HUES64 (cell line): ENCODE measurements around the gene CHIA.
A peak's percentile ranks its signal among the peaks of the same experiment; 100 is the strongest.

Experiments
- H3K27ac ChIP-seq: 2 replicates; pipeline ENCODE4 v1.7.0; 2013; ENCODE audit warnings: low read depth, low read length, inconsistent platforms
- H3K27me3 ChIP-seq: 2 replicates; pipeline ENCODE4 v1.6.1; 2013; ENCODE audit warnings: mild to moderate bottlenecking, low read length; ENCODE audit not compliant: insufficient read depth
- H3K36me3 ChIP-seq: 2 replicates; pipeline ENCODE4 v1.6.1; 2013; ENCODE audit warnings: mild to moderate bottlenecking, low read length; ENCODE audit not compliant: insufficient read depth
- H3K4me1 ChIP-seq: 2 replicates; pipeline ENCODE4 v1.6.1; 2013; ENCODE audit warnings: mild to moderate bottlenecking, low read length, moderate library complexity; ENCODE audit not compliant: insufficient read depth
- H3K4me3 ChIP-seq: 2 replicates; pipeline ENCODE4 v1.5.1; 2013; ENCODE audit warnings: mild to moderate bottlenecking, low read length, moderate library complexity
- H3K9ac ChIP-seq: 2 replicates; pipeline ENCODE4 v1.6.1; 2013; ENCODE audit warnings: mild to moderate bottlenecking, low read depth, low read length
- H3K9me3 ChIP-seq: 2 replicates; pipeline ENCODE4 v1.6.1; 2013; ENCODE audit warnings: low read depth, low read length; ENCODE audit not compliant: insufficient read depth
- WGBS: fragments of 150-250, 120-280 bp; methylation state at CpG from one replicate; pipeline ENCODE4 v1.1.7; 2013; ENCODE audit warnings: missing lambda C conversion rate; 5-methylcytosine and 5-hydroxymethylcytosine counted together

The CHIA gene

DNA sequence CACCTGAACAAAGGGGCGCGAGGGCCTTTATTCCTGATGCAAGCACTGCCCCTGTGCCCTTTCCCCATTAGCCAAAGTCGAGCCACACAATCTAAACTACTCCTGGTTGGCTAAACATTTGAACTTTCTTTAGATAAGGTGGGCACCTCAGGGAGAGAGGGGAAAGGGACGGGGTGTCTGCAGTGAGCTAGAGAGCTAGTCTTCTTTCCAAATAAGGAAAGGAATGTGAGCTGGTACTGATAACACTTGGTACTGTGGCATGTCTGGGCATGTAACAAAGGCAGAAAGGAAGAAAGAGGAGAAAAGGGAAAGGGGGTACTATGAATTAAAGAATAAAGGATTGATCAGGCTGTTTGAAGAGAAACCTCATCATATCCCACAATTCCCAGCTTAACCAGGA, 74.0 kb downstream of the CHIA start:
- Histone ChIP-seq H3K27me3 (no peaks in the 10 kb centered on the region), H3K27ac (peak overlapping the region; percentile 61)
- 78% methylated on average over 4 of the region's 4 CpGs for WGBS

DNA sequence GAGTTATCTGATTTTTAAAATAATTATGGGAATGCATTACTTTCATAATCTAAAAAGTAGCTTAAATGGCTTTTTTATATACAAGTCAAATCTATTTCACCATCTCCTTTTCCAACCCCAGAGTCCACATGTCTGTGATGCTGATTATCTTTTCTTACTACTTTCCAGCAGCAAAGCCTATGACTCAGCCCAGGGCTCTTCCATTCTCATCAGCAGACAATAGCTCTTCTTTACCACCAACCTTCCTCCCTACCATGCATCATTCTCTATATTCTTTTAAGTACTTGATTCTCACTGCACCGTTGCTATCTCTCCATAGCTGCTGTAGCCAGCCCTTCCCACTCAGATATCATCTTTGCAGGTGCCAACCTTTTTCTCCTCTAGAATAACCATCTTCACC, 75.6 kb downstream of the CHIA start:
- H3K27me3 ChIP-seq, result no peaks in the 10 kb centered on the region
- peaks cover 31% of the 10 kb centered on the region for H3K4me1 ChIP-seq
- no peak overlapping the region for H3K27ac ChIP-seq
- H3K9ac ChIP-seq, result no peak overlapping the region
- no peaks in the 10 kb centered on the region for H3K36me3 ChIP-seq
- no peaks in the 10 kb centered on the region for H3K9me3 ChIP-seq
- WGBS, result 59% methylated on average over 1 of the region's 1 CpG
- H3K4me3 ChIP-seq, result no peak overlapping the region

More for the DNA sequence above, 74.0 kb downstream of the CHIA start:
- Histone ChIP-seq H3K4me3 (no peak overlapping the region), H3K4me1 (peaks cover 37% of the 10 kb centered on the region), H3K9me3 (no peaks in the 10 kb centered on the region), H3K36me3 (no peaks in the 10 kb centered on the region), H3K9ac (peak overlapping the region; percentile 72; the same call in 1 of the 2 replicates)

DNA sequence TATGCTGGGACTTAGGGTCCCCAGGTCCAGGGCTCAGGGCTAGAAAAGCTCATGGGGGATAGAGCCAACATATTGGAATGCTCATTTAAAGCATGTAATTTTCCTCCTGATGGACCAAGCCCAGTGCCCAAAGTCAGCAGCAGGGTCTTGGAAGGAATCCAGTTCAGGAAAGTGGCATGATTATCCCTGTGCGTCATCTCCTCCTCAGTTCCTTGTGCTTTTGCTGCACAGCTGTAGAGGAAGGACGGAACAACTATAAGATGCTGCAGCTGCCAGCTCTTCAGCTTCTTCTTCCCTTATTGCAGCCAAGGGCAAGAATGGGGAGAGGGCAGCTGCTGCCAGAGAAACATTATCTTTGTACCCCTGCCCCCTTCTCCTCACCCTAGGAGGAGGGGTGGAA, 78.5 kb downstream of the CHIA start:
- Histone ChIP-seq H3K27me3 (no peaks in the 10 kb centered on the region), H3K9ac (no peak overlapping the region), H3K27ac (no peak overlapping the region), H3K9me3 (no peaks in the 10 kb centered on the region), H3K4me1 (peaks cover 23% of the 10 kb centered on the region), H3K36me3 (no peaks in the 10 kb centered on the region), H3K4me3 (no peak overlapping the region)
- 95% methylated on average over 2 of the region's 2 CpGs for WGBS

DNA sequence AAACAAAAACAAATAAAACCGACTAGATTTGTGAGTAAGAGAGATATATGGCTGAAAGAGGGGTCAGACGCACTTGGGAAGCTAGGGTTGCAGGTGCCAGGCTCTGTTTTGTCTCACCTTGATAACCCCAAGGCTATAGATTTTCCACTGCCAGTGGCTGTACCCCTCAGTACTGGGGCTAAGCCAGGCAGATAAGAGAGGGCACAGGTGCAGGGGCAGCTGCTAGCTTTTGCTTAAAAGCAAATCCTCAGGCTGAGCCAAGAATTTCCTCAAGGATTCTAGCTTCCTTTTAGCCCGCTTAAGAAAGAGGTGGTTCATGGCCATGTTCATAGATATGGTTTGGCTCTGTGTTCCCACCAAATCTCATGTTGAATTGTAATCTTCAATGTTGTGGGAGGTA, 79.0 kb downstream of the CHIA start:
- H3K4me3 ChIP-seq, result no peak overlapping the region
- 90% methylated on average over 3 of the region's 3 CpGs for WGBS
- H3K4me1 ChIP-seq, result peaks cover 18% of the 10 kb centered on the region
- no peak overlapping the region for H3K9ac ChIP-seq
- H3K36me3 ChIP-seq, result no peaks in the 10 kb centered on the region
- H3K27me3 ChIP-seq, result no peaks in the 10 kb centered on the region
- H3K9me3 ChIP-seq, result no peaks in the 10 kb centered on the region
- no peak overlapping the region for H3K27ac ChIP-seq
